Choroid plexus epithelial cell (primary cell): ENCODE data around the gene FAM200C.

Experiments used
- DNase-seq: peaks from one replicate; pipeline ENCODE4 v3.0.0-alpha.2; 2010; ENCODE audit warnings: low read depth
- H3K4me3 ChIP-seq: 2 replicates; pipeline ENCODE4 v1.5.1; 2011; ENCODE audit warnings: low read depth, mild to moderate bottlenecking, control low read depth, low read length, moderate library complexity
- CTCF ChIP-seq: conservative IDR thresholded peaks from 2 replicates; pipeline ENCODE4 v1.5.1; 2011; ENCODE audit warnings: low read depth, mild to moderate bottlenecking, control low read depth, inconsistent platforms, low read length, moderate library complexity

FAM200C gene

GRCh38 chr5:160387445-160387844, 12.4 kb downstream of the FAM200C start:
- H3K4me3 ChIP-seq: no peak overlapping the region
- no peak for TF ChIP-seq CTCF
- DNase-seq: no peak

GRCh38 chr5:160385496-160385895, 14.4 kb downstream of the FAM200C start:
- no peak for TF ChIP-seq CTCF
- H3K4me3 ChIP-seq: no peak overlapping the region
- no peak for DNase-seq

GRCh38 chr5:160384681-160385080, 15.2 kb downstream of the FAM200C start:
- H3K4me3 ChIP-seq: no peak overlapping the region
- no peak for TF ChIP-seq CTCF
- DNase-seq: no peak

GRCh38 chr5:160382346-160382745, 17.5 kb downstream of the FAM200C start:
- no peak overlapping the region for H3K4me3 ChIP-seq
- no peak for DNase-seq
- no peak for TF ChIP-seq CTCF

- no peak for TF ChIP-seq CTCF
Observed at GRCh38 chr5:160380041-160380440, 19.8 kb downstream of the FAM200C start.

GRCh38 chr5:160379511-160379910, 20.3 kb downstream of the FAM200C start:
- no peak for TF ChIP-seq CTCF
- H3K4me3 ChIP-seq: no peak overlapping the region
- no peak for DNase-seq

More at GRCh38 chr5:160380041-160380440, 19.8 kb downstream of the FAM200C start:
- H3K4me3 ChIP-seq: no peak overlapping the region
- DNase-seq: no peak

- no peak overlapping the region for H3K4me3 ChIP-seq
- no peak for TF ChIP-seq CTCF
- no peak for DNase-seq
Observed at GRCh38 chr5:160378330-160378729, 21.5 kb downstream of the FAM200C start.
